Measurements from ENCODE around the gene PAFAH1B1. TPM values are rescaled to one million over a fixed set of nuclear protein-coding genes. Genes with fewer than 3 reads are reported as not detected.

PAFAH1B1 gene
- total RNA-seq, 2 experiments from 2014 or later = 120 to 123 TPM

- ChIA-PET CTCF (no interaction called here), POLR2A (interaction anchor here (0.7 to 4.1 kb wide), 5 partner anchors 11 to 219 kb away, joined by 3 to 46 read pairs (median 6); partner anchors contain the start of gene METTL16)
- Mint-ChIP-seq H3K4me1 (ENCODE audit: low read depth) (peaks cover 54% of the 10 kb centered on the region), H3K27ac (peak overlapping the region; percentile 87), H3K9me3 (no peaks in the 10 kb centered on the region), H3K27me3 (no peaks in the 10 kb centered on the region), H3K36me3 (ENCODE audit: low read depth) (peaks cover 26% of the 10 kb centered on the region), H3K4me3 (peak overlapping the region; percentile 99)
- H3K27me3 ChIP-seq (ENCODE audit: control insufficient read depth in 1 of 2, insufficient read depth in 2 of 2, low read length in 2 of 2) = no peaks in the 10 kb centered on the region
- H3K9me3 ChIP-seq (ENCODE audit: control insufficient read depth in 1 of 2, insufficient read depth in 1 of 2, low read length in 2 of 2) = no peaks in the 10 kb centered on the region
- ATAC-seq (ENCODE audit: poor library complexity) = no peak
- TF ChIP-seq CTCF (IDR thresholded peaks at IDR 0.05) = no peak
- DNase-seq = peak in 4 of 14 experiments; percentile 18 to 33 (median 24)
- H3K4me3 ChIP-seq (ENCODE audit: low read length) = peak overlapping the region; percentile 65
- intact Hi-C loops (cut with DNase I, micrococcal nuclease) = loop anchor here (2.0 to 10.0 kb wide), 7 partner anchors 32 to 240 kb away; partner anchors contain the start of gene METTL16 (in 1 of the 2)
- H3K4me1 ChIP-seq (ENCODE audit: insufficient read depth, low read length) = peaks cover 27% of the 10 kb centered on the region
- H3K27ac ChIP-seq (ENCODE audit: low read depth in 1 of 2, low read length in 2 of 2) = peak overlapping the region; percentile 72 to 95
- no peaks in the 10 kb centered on the region for H3K36me3 ChIP-seq (ENCODE audit: insufficient read depth, low read length)
Observed at GRCh38 chr17:2594722-2595599, 1.5 kb downstream of the PAFAH1B1 start.

GRCh38 chr17:2595716-2596115 is 2.3 kb downstream of the PAFAH1B1 start:
- ChIA-PET POLR2A (interaction anchor here (2.9 to 4.1 kb wide), 2 partner anchors 14 to 84 kb away, joined by 9 to 46 read pairs; partner anchors contain the start of gene METTL16), CTCF (no interaction called here)
- no peaks in the 10 kb centered on the region for H3K27me3 Mint-ChIP-seq
- H3K4me3 ChIP-seq (ENCODE audit: low read length) = peak overlapping the region; percentile 65
- ATAC-seq (ENCODE audit: poor library complexity) = no peak
- H3K4me1 ChIP-seq (ENCODE audit: insufficient read depth, low read length) = peaks cover 35% of the 10 kb centered on the region
- peaks cover 55% of the 10 kb centered on the region for H3K4me1 Mint-ChIP-seq (ENCODE audit: low read depth)
- H3K27ac Mint-ChIP-seq = peak overlapping the region; percentile 87
- H3K36me3 ChIP-seq (ENCODE audit: insufficient read depth, low read length) = no peaks in the 10 kb centered on the region
- DNase-seq = peak in 1 of 14 experiments; percentile 34
- H3K36me3 Mint-ChIP-seq (ENCODE audit: low read depth) = peaks cover 26% of the 10 kb centered on the region
- TF ChIP-seq CTCF (IDR thresholded peaks at IDR 0.05) = no peak
- peak overlapping the region; percentile 99 for H3K4me3 Mint-ChIP-seq
- no peaks in the 10 kb centered on the region for H3K27me3 ChIP-seq (ENCODE audit: control insufficient read depth in 1 of 2, insufficient read depth in 2 of 2, low read length in 2 of 2)
- no peak overlapping the region for H3K27ac ChIP-seq (ENCODE audit: low read depth in 1 of 2, low read length in 2 of 2)
- intact Hi-C loops (cut with DNase I, micrococcal nuclease) = loop anchor here (2.0 to 10.0 kb wide), 5 partner anchors 42 to 239 kb away; no protein-coding TSS in a partner anchor
- H3K9me3 Mint-ChIP-seq = no peaks in the 10 kb centered on the region
- H3K9me3 ChIP-seq (ENCODE audit: control insufficient read depth in 1 of 2, insufficient read depth in 1 of 2, low read length in 2 of 2) = no peaks in the 10 kb centered on the region

- Histone ChIP-seq H3K27ac (ENCODE audit: low read depth in 1 of 2, low read length in 2 of 2) (no peak overlapping the region), H3K4me3 (ENCODE audit: low read length) (no peak overlapping the region), H3K9me3 (ENCODE audit: control insufficient read depth in 1 of 2, insufficient read depth in 1 of 2, low read length in 2 of 2) (no peaks in the 10 kb centered on the region), H3K4me1 (ENCODE audit: insufficient read depth, low read length) (peaks cover 46% of the 10 kb centered on the region), H3K27me3 (ENCODE audit: control insufficient read depth in 1 of 2, insufficient read depth in 2 of 2, low read length in 2 of 2) (no peaks in the 10 kb centered on the region), H3K36me3 (ENCODE audit: insufficient read depth, low read length) (no peaks in the 10 kb centered on the region)
- ATAC-seq (ENCODE audit: poor library complexity) = no peak
- CTCF ChIA-PET = no interaction called here
- Mint-ChIP-seq H3K27ac (peak overlapping the region; percentile 63), H3K4me1 (ENCODE audit: low read depth) (peaks cover 67% of the 10 kb centered on the region), H3K4me3 (peak overlapping the region; percentile 40), H3K36me3 (ENCODE audit: low read depth) (peaks cover 26% of the 10 kb centered on the region), H3K9me3 (no peaks in the 10 kb centered on the region), H3K27me3 (no peaks in the 10 kb centered on the region)
- POLR2A ChIA-PET = no interaction called here
- TF ChIP-seq CTCF (IDR thresholded peaks at IDR 0.05) = no peak
- no peak for DNase-seq
- intact Hi-C loops (cut with DNase I, micrococcal nuclease) = loop anchor here (5.0 to 10.0 kb wide), 4 partner anchors 39 to 237 kb away; no protein-coding TSS in a partner anchor
Observed at GRCh38 chr17:2598166-2598565, 4.7 kb downstream of the PAFAH1B1 start.
